GM12875 (cell line): ENCODE results near the gene UMAD1.

Experiments used
- H3K4me3 ChIP-seq: one replicate; pipeline ENCODE4 v1.5.1; 2011; ENCODE audit warnings: low read depth, low read length, control low read depth
- TF ChIP-seq, protein P1 (sequence below): IDR thresholded peaks from 2 replicates; pipeline ENCODE4 v1.5.1; 2011; ENCODE audit warnings: low read depth, mild to moderate bottlenecking, control low read depth, inconsistent platforms, low read length, moderate library complexity, borderline replicate concordance; ENCODE audit not compliant: insufficient read depth

Gene UMAD1

DNA sequence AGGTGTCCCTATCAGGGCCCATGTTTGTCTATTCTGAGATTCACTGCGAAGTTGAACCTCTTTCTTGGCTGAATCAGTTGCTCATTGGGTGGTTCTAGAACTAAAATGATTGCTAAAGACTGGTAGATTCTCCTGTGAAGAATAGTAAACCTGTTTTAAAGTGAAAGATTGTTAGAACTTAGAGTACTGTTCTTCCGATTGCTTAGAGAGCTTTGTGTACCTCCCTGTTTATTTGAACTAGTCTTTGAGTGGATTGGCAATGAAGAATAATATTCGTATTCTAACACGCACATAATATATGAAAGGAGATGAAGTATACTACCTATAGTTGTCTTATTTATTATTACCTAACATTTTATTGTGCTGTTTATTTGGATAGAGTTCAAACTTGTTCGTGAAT, 202.7 kb downstream of the UMAD1 start:
- TF ChIP-seq, protein P1, sequence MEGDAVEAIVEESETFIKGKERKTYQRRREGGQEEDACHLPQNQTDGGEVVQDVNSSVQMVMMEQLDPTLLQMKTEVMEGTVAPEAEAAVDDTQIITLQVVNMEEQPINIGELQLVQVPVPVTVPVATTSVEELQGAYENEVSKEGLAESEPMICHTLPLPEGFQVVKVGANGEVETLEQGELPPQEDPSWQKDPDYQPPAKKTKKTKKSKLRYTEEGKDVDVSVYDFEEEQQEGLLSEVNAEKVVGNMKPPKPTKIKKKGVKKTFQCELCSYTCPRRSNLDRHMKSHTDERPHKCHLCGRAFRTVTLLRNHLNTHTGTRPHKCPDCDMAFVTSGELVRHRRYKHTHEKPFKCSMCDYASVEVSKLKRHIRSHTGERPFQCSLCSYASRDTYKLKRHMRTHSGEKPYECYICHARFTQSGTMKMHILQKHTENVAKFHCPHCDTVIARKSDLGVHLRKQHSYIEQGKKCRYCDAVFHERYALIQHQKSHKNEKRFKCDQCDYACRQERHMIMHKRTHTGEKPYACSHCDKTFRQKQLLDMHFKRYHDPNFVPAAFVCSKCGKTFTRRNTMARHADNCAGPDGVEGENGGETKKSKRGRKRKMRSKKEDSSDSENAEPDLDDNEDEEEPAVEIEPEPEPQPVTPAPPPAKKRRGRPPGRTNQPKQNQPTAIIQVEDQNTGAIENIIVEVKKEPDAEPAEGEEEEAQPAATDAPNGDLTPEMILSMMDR: no peak
- H3K4me3 ChIP-seq: no peak overlapping the region

DNA sequence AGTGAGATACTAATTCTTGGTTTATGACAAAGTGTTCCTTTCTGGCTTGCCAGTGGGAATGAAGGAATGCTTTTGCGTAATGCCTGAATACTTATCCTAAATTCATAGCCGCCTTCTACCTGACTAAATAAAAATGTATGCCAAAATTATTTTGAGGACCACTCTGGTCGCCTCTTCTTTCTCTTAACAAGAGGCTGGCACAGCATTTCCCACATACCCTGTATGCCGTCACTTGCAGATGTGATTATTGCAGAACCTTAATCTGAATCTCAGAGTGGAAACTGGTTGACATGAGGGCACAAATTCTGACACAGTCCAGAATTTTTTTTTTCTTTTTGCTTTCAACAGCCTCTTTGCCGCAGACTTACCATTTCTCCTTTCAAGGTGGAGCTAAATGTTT, 203.4 kb downstream of the UMAD1 start:
- TF ChIP-seq, protein P1: no peak
- H3K4me3 ChIP-seq: no peak overlapping the region

DNA sequence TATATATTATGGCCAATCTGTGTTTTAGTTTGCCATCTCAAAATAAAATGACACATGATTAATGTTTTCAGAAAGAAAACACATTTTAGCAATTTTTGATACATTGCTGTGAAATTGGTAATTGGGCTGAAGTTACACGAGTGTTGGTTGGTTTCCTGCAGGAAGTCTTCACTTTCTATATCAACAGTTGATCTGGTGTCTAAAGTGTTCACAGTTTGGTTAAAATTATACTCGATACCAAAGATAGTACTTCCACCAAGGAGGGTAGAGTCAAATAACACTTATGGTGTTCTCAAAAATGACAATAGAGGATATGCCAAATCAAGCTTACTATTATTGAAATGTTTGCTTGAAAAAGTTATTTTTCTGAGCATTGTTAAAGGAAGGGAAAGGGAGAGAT, 207.7 kb downstream of the UMAD1 start:
- TF ChIP-seq, protein P1: no peak
- no peak overlapping the region for H3K4me3 ChIP-seq

DNA sequence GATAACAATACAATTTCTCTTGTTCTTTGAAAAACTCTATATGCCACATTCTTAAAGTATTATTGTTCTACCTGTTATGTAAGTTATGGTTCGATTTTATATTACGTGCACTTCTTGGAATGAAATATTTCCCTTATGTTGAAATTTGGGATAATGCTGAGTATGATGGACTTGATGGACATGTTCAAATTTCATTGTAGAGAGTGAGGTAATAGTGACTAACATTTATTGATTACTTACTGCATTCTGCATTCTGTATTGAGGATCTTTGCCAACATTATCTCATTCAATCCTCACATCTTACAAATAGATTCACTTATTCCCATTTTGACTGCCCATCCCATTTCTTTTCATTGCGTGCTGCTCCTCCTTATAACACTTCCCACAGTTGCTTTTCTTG, 208.3 kb downstream of the UMAD1 start:
- TF ChIP-seq, protein P1: no peak
- H3K4me3 ChIP-seq: no peak overlapping the region

DNA sequence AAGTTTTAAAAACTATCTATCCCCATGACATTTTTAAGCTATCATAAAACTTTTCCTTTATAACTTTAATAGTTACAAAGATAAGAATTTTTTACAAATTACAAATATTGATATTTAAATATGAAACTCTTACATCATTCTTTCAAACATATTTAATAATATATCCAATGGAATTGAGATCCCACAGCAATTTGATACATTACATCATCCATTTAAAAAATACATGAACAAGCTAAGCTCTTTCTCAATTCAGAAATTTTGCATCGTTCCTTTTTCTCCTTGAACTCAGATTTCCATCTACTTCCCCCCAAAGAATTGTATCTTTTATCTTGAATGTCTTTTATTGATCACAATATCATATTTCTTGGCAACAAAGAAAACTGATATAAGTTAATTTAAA, 209.6 kb downstream of the UMAD1 start:
- no peak overlapping the region for H3K4me3 ChIP-seq
- TF ChIP-seq, protein P1: no peak

DNA sequence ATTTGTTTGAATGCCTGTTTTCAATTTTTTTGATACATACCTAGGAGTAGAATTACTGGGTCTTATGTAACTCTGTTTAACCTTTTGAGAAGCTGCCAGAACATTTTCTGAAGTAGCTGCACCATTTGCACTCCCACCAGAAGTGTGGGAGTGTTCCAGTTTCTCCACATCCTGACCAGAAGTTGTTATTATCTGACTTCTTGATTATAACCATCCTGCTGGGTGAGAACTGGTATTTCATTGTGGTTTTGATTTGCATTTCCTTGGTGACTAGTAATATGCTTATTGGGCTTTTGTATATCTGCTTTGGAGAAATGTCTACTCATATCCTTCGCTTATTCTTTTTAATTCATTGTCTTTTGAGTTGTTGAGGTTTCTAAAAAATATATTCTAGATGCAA, 210.8 kb downstream of the UMAD1 start:
- TF ChIP-seq, protein P1: no peak
- no peak overlapping the region for H3K4me3 ChIP-seq

DNA sequence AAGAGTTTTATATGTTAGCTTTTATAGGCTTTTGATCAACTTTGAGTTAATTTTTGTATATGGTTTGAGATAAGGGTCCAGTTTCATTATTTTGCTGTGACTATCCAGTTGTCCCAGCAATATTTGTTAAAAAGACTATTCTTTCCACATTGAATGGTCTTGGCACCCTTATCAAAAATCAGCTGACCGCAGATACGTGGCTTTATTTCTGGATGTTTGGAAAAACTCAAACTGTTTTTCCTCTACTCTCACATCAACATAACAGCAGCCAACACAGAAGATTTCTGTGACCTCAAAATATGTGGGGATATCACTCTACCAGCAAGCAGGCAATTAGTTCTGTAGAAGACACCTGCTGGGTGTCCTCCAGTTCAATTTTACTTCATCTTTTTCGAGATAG, 211.4 kb downstream of the UMAD1 start:
- no peak overlapping the region for H3K4me3 ChIP-seq
- TF ChIP-seq, protein P1: no peak
